GM21423 (cell line): ENCODE data around the gene OR7G3.

ENCODE experiments used
- ATAC-seq: cut with Tn5 transposase; IDR thresholded peaks from one replicate; pipeline ENCODE4 v1.9.1; 2021; ENCODE audit warnings: mild to moderate bottlenecking, moderate library complexity; ENCODE audit not compliant: unreplicated experiment

OR7G3 gene

GRCh38 chr19:9109959-9110358 is 16.8 kb downstream of the OR7G3 start:
- ATAC-seq, result no peak

GRCh38 chr19:9107375-9107774 is 19.4 kb downstream of the OR7G3 start, which contains the start of gene OR7G2:
TSS of gene OR7G2 (minus strand) at chr19:9107475. CDS start at chr19:9103243, 4,232 bp downstream.
- ATAC-seq, result no peak

GRCh38 chr19:9086761-9087160 is 40.0 kb downstream of the OR7G3 start, which contains the start of gene OR1M1:
TSS of gene OR1M1 (plus strand) at chr19:9087061. CDS start at chr19:9093245, 6,184 bp downstream.
- ATAC-seq, result no peak

- no peak for ATAC-seq
Observed at GRCh38 chr19:9078651-9079050, 48.1 kb downstream of the OR7G3 start.

GRCh38 chr19:9076901-9077300 is 49.8 kb downstream of the OR7G3 start:
- no peak for ATAC-seq
